ENCODE data around the gene C2. TPM values are rescaled to one million over a fixed set of nuclear protein-coding genes. Genes with fewer than 3 reads are reported as not detected.
"Not testable (repeated sequence)": the region's sequence is repeated elsewhere in the genome, so short reads cannot be mapped to it uniquely, and the experiment has no call there.

Gene C2
- total RNA-seq, 2 donors from 2014 or later = 3.4 to 5.1 TPM

GRCh38 chr6:31919624-31920303 is 7.8 kb upstream of the C2 start:
- Mint-ChIP-seq H3K27me3 (ENCODE audit: low read depth) (peaks cover 9% of the 10 kb centered on the region), H3K4me1 (ENCODE audit: low read depth) (no peaks in the 10 kb centered on the region)
- ATAC-seq (replicated peaks in 1 of 2) = no peak

GRCh38 chr6:31920811-31921210 is 6.7 kb upstream of the C2 start:
- H3K36me3 Mint-ChIP-seq (ENCODE audit: insufficient read depth in 2 of 2) = no peaks in the 10 kb centered on the region
- H3K9me3 Mint-ChIP-seq = no peaks in the 10 kb centered on the region
- no peak overlapping the region for H3K27ac Mint-ChIP-seq
- no peaks in the 10 kb centered on the region for H3K4me1 Mint-ChIP-seq (ENCODE audit: low read depth)
- peaks cover 1% of the 10 kb centered on the region for H3K27me3 Mint-ChIP-seq (ENCODE audit: low read depth)
- DNase-seq (no peak), ATAC-seq (replicated peaks in 1 of 2) (no peak)
- H3K4me3 Mint-ChIP-seq = no peak overlapping the region

More at GRCh38 chr6:31919624-31920303, 7.8 kb upstream of the C2 start:
- Mint-ChIP-seq H3K9me3 (no peaks in the 10 kb centered on the region), H3K27ac (no peak overlapping the region), H3K4me3 (no peak overlapping the region), H3K36me3 (ENCODE audit: insufficient read depth in 2 of 2) (no peaks in the 10 kb centered on the region)
- no peak for DNase-seq

- H3K27me3 Mint-ChIP-seq (ENCODE audit: low read depth) = no peaks in the 10 kb centered on the region
- peak; percentile 50 to 52 for DNase-seq
- no peak overlapping the region for H3K4me3 Mint-ChIP-seq
- no peak overlapping the region for H3K27ac Mint-ChIP-seq
- H3K4me1 Mint-ChIP-seq (ENCODE audit: low read depth) = no peaks in the 10 kb centered on the region
- no peaks in the 10 kb centered on the region for H3K36me3 Mint-ChIP-seq (ENCODE audit: insufficient read depth in 2 of 2)
- H3K9me3 Mint-ChIP-seq = no peaks in the 10 kb centered on the region
- ATAC-seq (replicated peaks in 1 of 2) = peak; percentile 43 to 47
Observed at GRCh38 chr6:31922942-31923341, 4.6 kb upstream of the C2 start.

GRCh38 chr6:31927863-31928671 is 550 bp downstream of the C2 start:
- Mint-ChIP-seq H3K9me3 (no peaks in the 10 kb centered on the region), H3K27ac (no peak overlapping the region), H3K36me3 (ENCODE audit: insufficient read depth in 2 of 2) (no peaks in the 10 kb centered on the region), H3K4me3 (no peak overlapping the region), H3K4me1 (ENCODE audit: low read depth) (no peaks in the 10 kb centered on the region), H3K27me3 (ENCODE audit: low read depth) (no peaks in the 10 kb centered on the region)
- DNase-seq = no peak
- no peak for ATAC-seq (replicated peaks in 1 of 2)

- Mint-ChIP-seq H3K36me3 (ENCODE audit: insufficient read depth in 2 of 2) (no peaks in the 10 kb centered on the region), H3K9me3 (no peaks in the 10 kb centered on the region), H3K4me3 (no peak overlapping the region), H3K27ac (no peak overlapping the region), H3K4me1 (ENCODE audit: low read depth) (no peaks in the 10 kb centered on the region), H3K27me3 (ENCODE audit: low read depth) (no peaks in the 10 kb centered on the region)
- no peak for ATAC-seq (replicated peaks in 1 of 2)
- DNase-seq = no peak
Observed at GRCh38 chr6:31928672-31928939, 1.1 kb downstream of the C2 start.

- no peak for ATAC-seq (replicated peaks in 1 of 2)
- Mint-ChIP-seq H3K4me3 (no peak overlapping the region), H3K36me3 (ENCODE audit: insufficient read depth in 2 of 2) (no peaks in the 10 kb centered on the region), H3K9me3 (no peaks in the 10 kb centered on the region), H3K27me3 (ENCODE audit: low read depth) (no peaks in the 10 kb centered on the region), H3K4me1 (ENCODE audit: low read depth) (no peaks in the 10 kb centered on the region), H3K27ac (no peak overlapping the region)
- DNase-seq = no peak
Observed at GRCh38 chr6:31930962-31931361, 3.4 kb downstream of the C2 start.

- not testable (repeated sequence) for H3K36me3 Mint-ChIP-seq (ENCODE audit: insufficient read depth in 2 of 2); DNase-seq; H3K27ac Mint-ChIP-seq; ATAC-seq (replicated peaks in 1 of 2); H3K4me3 Mint-ChIP-seq; H3K27me3 Mint-ChIP-seq (ENCODE audit: low read depth); H3K9me3 Mint-ChIP-seq; H3K4me1 Mint-ChIP-seq (ENCODE audit: low read depth)
Observed at GRCh38 chr6:31932137-31932536, 4.6 kb downstream of the C2 start.

GRCh38 chr6:31933537-31933936 is 6.0 kb downstream of the C2 start:
- Mint-ChIP-seq H3K9me3 (no peaks in the 10 kb centered on the region), H3K27ac (no peak overlapping the region), H3K36me3 (ENCODE audit: insufficient read depth in 2 of 2) (no peaks in the 10 kb centered on the region), H3K27me3 (ENCODE audit: low read depth) (no peaks in the 10 kb centered on the region), H3K4me1 (ENCODE audit: low read depth) (no peaks in the 10 kb centered on the region), H3K4me3 (no peak overlapping the region)
- no peak for DNase-seq
- ATAC-seq (replicated peaks in 1 of 2) = no peak

GRCh38 chr6:31935021-31935420 is 7.5 kb downstream of the C2 start:
- DNase-seq (no peak), ATAC-seq (replicated peaks in 1 of 2) (no peak)
- Mint-ChIP-seq H3K27me3 (ENCODE audit: low read depth) (no peaks in the 10 kb centered on the region), H3K4me1 (ENCODE audit: low read depth) (no peaks in the 10 kb centered on the region), H3K27ac (no peak overlapping the region), H3K36me3 (ENCODE audit: insufficient read depth in 2 of 2) (no peaks in the 10 kb centered on the region), H3K9me3 (no peaks in the 10 kb centered on the region), H3K4me3 (no peak overlapping the region)

- H3K36me3 Mint-ChIP-seq (ENCODE audit: insufficient read depth in 2 of 2) = no peaks in the 10 kb centered on the region
- no peak for ATAC-seq (replicated peaks in 1 of 2)
- H3K4me1 Mint-ChIP-seq (ENCODE audit: low read depth) = no peaks in the 10 kb centered on the region
- no peak overlapping the region for H3K27ac Mint-ChIP-seq
- no peak overlapping the region for H3K4me3 Mint-ChIP-seq
- H3K9me3 Mint-ChIP-seq = no peaks in the 10 kb centered on the region
- DNase-seq = no peak
- no peaks in the 10 kb centered on the region for H3K27me3 Mint-ChIP-seq (ENCODE audit: low read depth)
Observed at GRCh38 chr6:31935823-31936222, 8.3 kb downstream of the C2 start.

- Mint-ChIP-seq H3K36me3 (ENCODE audit: insufficient read depth in 2 of 2) (no peaks in the 10 kb centered on the region), H3K27me3 (ENCODE audit: low read depth) (peaks cover 17% of the 10 kb centered on the region), H3K4me1 (ENCODE audit: low read depth) (peaks cover 2% of the 10 kb centered on the region), H3K27ac (no peak overlapping the region), H3K4me3 (no peak overlapping the region), H3K9me3 (no peaks in the 10 kb centered on the region)
- ATAC-seq (replicated peaks in 1 of 2) (no peak), DNase-seq (no peak)
Observed at GRCh38 chr6:31940256-31940664, 12.7 kb downstream of the C2 start.

GRCh38 chr6:31943742-31944141 is 16.2 kb downstream of the C2 start:
- Mint-ChIP-seq H3K27ac (no peak overlapping the region), H3K4me3 (no peak overlapping the region), H3K36me3 (ENCODE audit: insufficient read depth in 2 of 2) (no peaks in the 10 kb centered on the region), H3K4me1 (ENCODE audit: low read depth) (peaks cover 14% of the 10 kb centered on the region), H3K27me3 (ENCODE audit: low read depth) (peaks cover 27% of the 10 kb centered on the region), H3K9me3 (no peaks in the 10 kb centered on the region)
- DNase-seq = no peak
- no peak for ATAC-seq (replicated peaks in 1 of 2)

- no peak for DNase-seq
- H3K9me3 Mint-ChIP-seq = no peaks in the 10 kb centered on the region
- ATAC-seq (replicated peaks in 1 of 2) = no peak
- peaks cover 14% of the 10 kb centered on the region for H3K4me1 Mint-ChIP-seq (ENCODE audit: low read depth)
- H3K4me3 Mint-ChIP-seq = no peak overlapping the region
- H3K27me3 Mint-ChIP-seq (ENCODE audit: low read depth) = peaks cover 27% of the 10 kb centered on the region
- H3K27ac Mint-ChIP-seq = no peak overlapping the region
- H3K36me3 Mint-ChIP-seq (ENCODE audit: insufficient read depth in 2 of 2) = no peaks in the 10 kb centered on the region
Observed at GRCh38 chr6:31945154-31945506, 17.6 kb downstream of the C2 start.
